Brain microvascular endothelial cell (primary cell): Measurements from ENCODE around the gene WASF2.
A peak's percentile ranks its signal among the peaks of the same experiment; 100 is the strongest.

Experiments used
- DNase-seq: peaks from one replicate; pipeline ENCODE4 v3.0.0-alpha.2; 2020
- H3K27ac ChIP-seq: fragments of 250-450 bp; sonication (Bioruptor Pico); 2 replicates; pipeline ENCODE4 v1.5.1; 2020; ENCODE audit warnings: mild to moderate bottlenecking, moderate library complexity
- H3K27me3 ChIP-seq: fragments of 250-450 bp; sonication (Bioruptor Pico); replicated peaks from 2 replicates; pipeline ENCODE4 v1.5.1; 2020; ENCODE audit warnings: mild to moderate bottlenecking
- H3K36me3 ChIP-seq: fragments of 250-450 bp; sonication (Bioruptor Pico); replicated peaks from 2 replicates; pipeline ENCODE4 v1.5.1; 2020; ENCODE audit warnings: mild to moderate bottlenecking
- H3K4me3 ChIP-seq: 2 replicates; pipeline ENCODE4 v1.5.1; 2011; ENCODE audit warnings: low read depth, mild to moderate bottlenecking, control low read depth, low read length, moderate library complexity
- in situ Hi-C: cut with HindIII; loops from 2 replicates; pipeline ENCODE4 v1.10.0; 2017; ENCODE audit warnings: low sequenced_read_pairs, low pct_ligation_motif_present
- TF ChIP-seq, protein P1 (sequence below): IDR thresholded peaks from 2 replicates; pipeline ENCODE4 v1.5.1; 2011; ENCODE audit warnings: low read depth, mild to moderate bottlenecking, moderate library complexity, low read length, control low read depth, inconsistent platforms; ENCODE audit errors: missing control alignments

The WASF2 gene

DNA sequence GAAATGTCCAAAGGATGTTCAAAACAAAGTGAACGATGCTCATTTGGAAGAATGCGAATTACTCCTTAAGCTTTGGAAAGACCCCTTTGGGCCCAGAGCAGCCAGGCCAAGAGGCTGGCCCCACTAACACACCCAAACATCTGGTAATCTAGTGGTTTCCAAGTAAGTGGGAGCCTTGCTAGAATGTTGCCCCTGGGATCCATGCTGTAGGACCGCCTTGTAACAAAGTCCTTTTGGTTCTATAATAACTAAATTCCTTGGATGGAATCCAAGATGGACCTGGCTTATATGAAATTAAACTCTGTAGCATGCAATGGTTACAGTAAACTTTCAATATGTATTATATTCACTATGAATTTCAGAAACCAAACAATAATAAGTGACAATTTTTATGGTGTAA, 72.3 kb downstream of the WASF2 start:
- H3K27me3 ChIP-seq = no peaks in the 10 kb centered on the region

DNA sequence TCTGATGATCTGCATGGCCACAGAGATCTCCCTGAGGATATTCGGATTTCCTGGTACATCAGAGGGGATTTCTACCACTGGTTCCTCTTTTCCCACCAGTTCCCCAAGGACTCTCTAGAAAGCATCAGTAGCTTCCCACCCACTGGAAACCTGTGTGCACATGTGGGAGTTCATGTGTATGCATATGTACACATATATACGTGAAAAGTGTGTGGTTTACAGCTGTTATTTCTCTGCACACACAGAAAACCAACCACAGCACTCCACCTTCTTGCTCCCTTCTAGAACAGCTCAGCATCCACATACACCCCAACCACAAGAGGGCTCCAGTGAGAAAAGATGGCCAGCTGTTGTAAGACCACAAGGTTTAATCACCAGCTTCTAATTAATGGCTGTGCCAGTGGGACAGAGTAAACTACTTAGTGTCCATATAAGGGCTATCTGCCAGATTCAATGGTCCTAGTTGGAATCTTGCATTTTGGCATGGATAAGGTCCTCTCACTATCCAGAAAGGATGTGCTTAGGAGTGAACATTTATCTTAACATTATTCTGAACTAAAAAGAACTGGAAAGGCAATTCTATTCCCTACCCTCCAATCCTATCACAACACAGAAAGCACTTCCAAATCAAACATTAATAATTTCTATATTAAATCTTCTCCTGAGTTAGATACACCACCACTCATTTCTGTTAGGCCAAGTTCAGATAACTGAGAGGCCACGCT, 73.4 kb downstream of the WASF2 start:
- H3K36me3 ChIP-seq = peaks cover 61% of the 10 kb centered on the region
- peak; percentile 62 for DNase-seq
- H3K27ac ChIP-seq = no peak overlapping the region
- in situ Hi-C loops = loop anchor here (25.0 kb wide), 1 partner anchor 146 kb away; no protein-coding TSS in a partner anchor
- H3K27me3 ChIP-seq = no peaks in the 10 kb centered on the region
- TF ChIP-seq, protein P1, sequence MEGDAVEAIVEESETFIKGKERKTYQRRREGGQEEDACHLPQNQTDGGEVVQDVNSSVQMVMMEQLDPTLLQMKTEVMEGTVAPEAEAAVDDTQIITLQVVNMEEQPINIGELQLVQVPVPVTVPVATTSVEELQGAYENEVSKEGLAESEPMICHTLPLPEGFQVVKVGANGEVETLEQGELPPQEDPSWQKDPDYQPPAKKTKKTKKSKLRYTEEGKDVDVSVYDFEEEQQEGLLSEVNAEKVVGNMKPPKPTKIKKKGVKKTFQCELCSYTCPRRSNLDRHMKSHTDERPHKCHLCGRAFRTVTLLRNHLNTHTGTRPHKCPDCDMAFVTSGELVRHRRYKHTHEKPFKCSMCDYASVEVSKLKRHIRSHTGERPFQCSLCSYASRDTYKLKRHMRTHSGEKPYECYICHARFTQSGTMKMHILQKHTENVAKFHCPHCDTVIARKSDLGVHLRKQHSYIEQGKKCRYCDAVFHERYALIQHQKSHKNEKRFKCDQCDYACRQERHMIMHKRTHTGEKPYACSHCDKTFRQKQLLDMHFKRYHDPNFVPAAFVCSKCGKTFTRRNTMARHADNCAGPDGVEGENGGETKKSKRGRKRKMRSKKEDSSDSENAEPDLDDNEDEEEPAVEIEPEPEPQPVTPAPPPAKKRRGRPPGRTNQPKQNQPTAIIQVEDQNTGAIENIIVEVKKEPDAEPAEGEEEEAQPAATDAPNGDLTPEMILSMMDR = peak; percentile 87
- no peak overlapping the region for H3K4me3 ChIP-seq

More for the DNA sequence above, 72.3 kb downstream of the WASF2 start:
- TF ChIP-seq, protein P1 = no peak
- Histone ChIP-seq H3K27ac (peak overlapping the region; percentile 81), H3K36me3 (peaks cover 51% of the 10 kb centered on the region), H3K4me3 (no peak overlapping the region)
- no peak for DNase-seq
- in situ Hi-C loops = loop anchor here (25.0 kb wide), 1 partner anchor 145 kb away; no protein-coding TSS in a partner anchor

DNA sequence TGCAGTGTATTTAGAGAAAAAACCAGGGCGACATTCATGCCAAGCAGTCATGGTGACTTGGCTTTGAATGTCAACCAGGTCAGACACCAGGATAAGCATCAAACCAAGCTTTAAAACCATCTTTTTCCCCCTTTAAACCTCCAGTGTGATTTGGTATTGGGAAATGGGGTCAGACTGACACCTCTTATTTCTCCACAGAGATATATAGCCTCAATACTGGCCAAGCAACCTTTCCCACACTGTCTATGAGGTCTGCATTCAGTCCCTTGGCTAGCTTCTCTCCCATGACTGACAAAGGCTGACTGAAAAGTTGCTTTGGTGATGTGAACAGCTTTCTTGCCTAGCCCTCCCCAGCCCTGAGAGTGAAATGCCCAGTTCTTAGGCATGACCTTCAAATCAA, 75.9 kb downstream of the WASF2 start:
- no peak overlapping the region for H3K27ac ChIP-seq
- no peak for DNase-seq
- peaks cover 77% of the 10 kb centered on the region for H3K36me3 ChIP-seq
- TF ChIP-seq, protein P1 = no peak
- in situ Hi-C loops = loop anchor here (25.0 kb wide), 1 partner anchor 148 kb away; no protein-coding TSS in a partner anchor
- no peaks in the 10 kb centered on the region for H3K27me3 ChIP-seq
- H3K4me3 ChIP-seq = no peak overlapping the region

DNA sequence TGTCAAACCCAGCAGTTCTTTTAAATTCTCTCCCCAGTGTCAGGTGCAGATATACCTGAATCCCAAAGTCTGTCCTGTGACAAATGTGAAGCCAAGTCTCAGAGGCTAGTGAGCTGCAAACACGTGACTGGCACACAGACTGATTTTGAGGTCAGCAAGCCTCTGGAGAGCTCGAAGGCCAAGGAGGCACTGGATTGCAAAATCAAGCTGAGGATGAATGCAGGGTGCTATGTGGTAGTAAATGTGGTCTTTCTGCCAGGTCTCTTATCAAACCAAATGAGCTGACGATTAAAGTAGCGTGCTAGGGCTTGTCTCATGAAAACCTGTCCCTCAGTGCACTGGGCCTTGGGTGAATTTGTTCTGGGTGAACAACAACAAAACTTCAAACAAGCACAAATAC, 77.0 kb downstream of the WASF2 start:
- in situ Hi-C loops = loop anchor here (25.0 kb wide), 1 partner anchor 149 kb away; no protein-coding TSS in a partner anchor
- no peak for DNase-seq
- peaks cover 80% of the 10 kb centered on the region for H3K36me3 ChIP-seq
- H3K4me3 ChIP-seq = no peak overlapping the region
- H3K27me3 ChIP-seq = no peaks in the 10 kb centered on the region
- TF ChIP-seq, protein P1 = no peak
- H3K27ac ChIP-seq = no peak overlapping the region

DNA sequence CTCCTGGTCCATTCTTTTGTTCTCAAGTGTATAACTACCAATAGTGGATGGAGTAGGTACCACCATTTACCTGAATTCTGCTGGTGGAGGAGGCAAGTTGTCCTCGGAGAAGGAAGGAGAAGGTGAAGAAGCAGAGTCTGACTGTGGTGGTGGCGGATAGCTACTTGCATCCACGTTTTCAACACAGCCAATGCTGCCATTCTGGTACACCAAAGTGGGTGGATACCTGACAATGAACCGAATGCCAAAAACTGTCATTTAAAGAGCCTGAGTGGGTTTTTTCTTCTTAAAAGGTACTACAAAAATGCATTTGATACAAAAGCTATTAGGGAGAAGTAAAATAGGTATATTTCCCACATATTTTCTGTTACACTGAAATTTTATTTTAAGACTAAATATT, 77.5 kb downstream of the WASF2 start:
- in situ Hi-C loops = loop anchor here (25.0 kb wide), 1 partner anchor 150 kb away; no protein-coding TSS in a partner anchor
- Histone ChIP-seq H3K27ac (no peak overlapping the region), H3K4me3 (no peak overlapping the region), H3K36me3 (peaks cover 82% of the 10 kb centered on the region), H3K27me3 (no peaks in the 10 kb centered on the region)
- no peak for DNase-seq
- TF ChIP-seq, protein P1 = no peak
